Panc1 (cell line): ENCODE measurements around the gene FBXW4.

Source experiments
- TF ChIP-seq, protein P1 (sequence below): fragments of 450-650 bp; IDR thresholded peaks from 2 replicates; pipeline ENCODE4 v1.5.1; 2017; ENCODE audit warnings: mild to moderate bottlenecking
- TF ChIP-seq, protein P2 (sequence below), 2 experiments: IDR thresholded peaks; 2 replicates each; pipeline ENCODE4 v1.6.1; 2011 to 2012; ENCODE audit warnings: low read depth in 2 of 2, control low read depth in 1 of 2, low read length in 1 of 2, mild to moderate bottlenecking in 1 of 2, moderate library complexity in 1 of 2; ENCODE audit not compliant: insufficient read depth in 1 of 2

DNA sequence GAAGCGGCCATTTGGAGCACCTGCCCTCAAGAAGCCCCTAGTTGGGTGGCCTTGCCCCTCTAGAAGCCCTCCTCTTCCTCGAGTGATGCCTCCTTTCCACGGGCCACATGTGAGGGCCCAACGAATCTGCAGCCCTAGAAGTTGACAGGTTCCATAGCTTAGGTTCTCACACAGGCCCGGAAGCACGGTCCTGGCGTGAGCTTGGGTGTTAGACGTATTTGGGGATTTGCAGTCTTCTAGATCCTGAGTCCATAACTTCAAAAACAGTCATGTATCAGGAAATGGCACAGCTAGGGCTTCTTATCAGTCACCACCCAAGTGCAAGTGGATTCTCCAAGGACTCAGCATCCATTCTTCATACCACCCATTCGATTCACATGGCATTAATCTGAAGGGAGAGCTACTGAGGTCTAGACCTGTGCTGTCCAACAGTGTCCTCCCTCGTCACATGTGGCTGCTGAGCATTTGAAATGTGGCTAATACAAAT lies 477 bp upstream of the FBXW4 start:
- TF ChIP-seq, protein P1, sequence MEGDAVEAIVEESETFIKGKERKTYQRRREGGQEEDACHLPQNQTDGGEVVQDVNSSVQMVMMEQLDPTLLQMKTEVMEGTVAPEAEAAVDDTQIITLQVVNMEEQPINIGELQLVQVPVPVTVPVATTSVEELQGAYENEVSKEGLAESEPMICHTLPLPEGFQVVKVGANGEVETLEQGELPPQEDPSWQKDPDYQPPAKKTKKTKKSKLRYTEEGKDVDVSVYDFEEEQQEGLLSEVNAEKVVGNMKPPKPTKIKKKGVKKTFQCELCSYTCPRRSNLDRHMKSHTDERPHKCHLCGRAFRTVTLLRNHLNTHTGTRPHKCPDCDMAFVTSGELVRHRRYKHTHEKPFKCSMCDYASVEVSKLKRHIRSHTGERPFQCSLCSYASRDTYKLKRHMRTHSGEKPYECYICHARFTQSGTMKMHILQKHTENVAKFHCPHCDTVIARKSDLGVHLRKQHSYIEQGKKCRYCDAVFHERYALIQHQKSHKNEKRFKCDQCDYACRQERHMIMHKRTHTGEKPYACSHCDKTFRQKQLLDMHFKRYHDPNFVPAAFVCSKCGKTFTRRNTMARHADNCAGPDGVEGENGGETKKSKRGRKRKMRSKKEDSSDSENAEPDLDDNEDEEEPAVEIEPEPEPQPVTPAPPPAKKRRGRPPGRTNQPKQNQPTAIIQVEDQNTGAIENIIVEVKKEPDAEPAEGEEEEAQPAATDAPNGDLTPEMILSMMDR: no peak
- TF ChIP-seq, protein P2, sequence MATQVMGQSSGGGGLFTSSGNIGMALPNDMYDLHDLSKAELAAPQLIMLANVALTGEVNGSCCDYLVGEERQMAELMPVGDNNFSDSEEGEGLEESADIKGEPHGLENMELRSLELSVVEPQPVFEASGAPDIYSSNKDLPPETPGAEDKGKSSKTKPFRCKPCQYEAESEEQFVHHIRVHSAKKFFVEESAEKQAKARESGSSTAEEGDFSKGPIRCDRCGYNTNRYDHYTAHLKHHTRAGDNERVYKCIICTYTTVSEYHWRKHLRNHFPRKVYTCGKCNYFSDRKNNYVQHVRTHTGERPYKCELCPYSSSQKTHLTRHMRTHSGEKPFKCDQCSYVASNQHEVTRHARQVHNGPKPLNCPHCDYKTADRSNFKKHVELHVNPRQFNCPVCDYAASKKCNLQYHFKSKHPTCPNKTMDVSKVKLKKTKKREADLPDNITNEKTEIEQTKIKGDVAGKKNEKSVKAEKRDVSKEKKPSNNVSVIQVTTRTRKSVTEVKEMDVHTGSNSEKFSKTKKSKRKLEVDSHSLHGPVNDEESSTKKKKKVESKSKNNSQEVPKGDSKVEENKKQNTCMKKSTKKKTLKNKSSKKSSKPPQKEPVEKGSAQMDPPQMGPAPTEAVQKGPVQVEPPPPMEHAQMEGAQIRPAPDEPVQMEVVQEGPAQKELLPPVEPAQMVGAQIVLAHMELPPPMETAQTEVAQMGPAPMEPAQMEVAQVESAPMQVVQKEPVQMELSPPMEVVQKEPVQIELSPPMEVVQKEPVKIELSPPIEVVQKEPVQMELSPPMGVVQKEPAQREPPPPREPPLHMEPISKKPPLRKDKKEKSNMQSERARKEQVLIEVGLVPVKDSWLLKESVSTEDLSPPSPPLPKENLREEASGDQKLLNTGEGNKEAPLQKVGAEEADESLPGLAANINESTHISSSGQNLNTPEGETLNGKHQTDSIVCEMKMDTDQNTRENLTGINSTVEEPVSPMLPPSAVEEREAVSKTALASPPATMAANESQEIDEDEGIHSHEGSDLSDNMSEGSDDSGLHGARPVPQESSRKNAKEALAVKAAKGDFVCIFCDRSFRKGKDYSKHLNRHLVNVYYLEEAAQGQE (IDR thresholded peaks at IDR 0.05; ENCODE audit: insufficient read depth in 1 of 2, low read depth in 2 of 2, low read length in 1 of 2): no peak
